Brain microvascular endothelial cell (primary cell): ENCODE results near the gene FAM163B.

Source experiments
- DNase-seq: peaks from one replicate; pipeline ENCODE4 v3.0.0-alpha.2; 2020
- H3K27ac ChIP-seq: fragments of 250-450 bp; sonication (Bioruptor Pico); 2 replicates; pipeline ENCODE4 v1.5.1; 2020; ENCODE audit warnings: mild to moderate bottlenecking, moderate library complexity
- H3K27me3 ChIP-seq: fragments of 250-450 bp; sonication (Bioruptor Pico); replicated peaks from 2 replicates; pipeline ENCODE4 v1.5.1; 2020; ENCODE audit warnings: mild to moderate bottlenecking
- H3K36me3 ChIP-seq: fragments of 250-450 bp; sonication (Bioruptor Pico); replicated peaks from 2 replicates; pipeline ENCODE4 v1.5.1; 2020; ENCODE audit warnings: mild to moderate bottlenecking
- H3K4me3 ChIP-seq: 2 replicates; pipeline ENCODE4 v1.5.1; 2011; ENCODE audit warnings: low read depth, mild to moderate bottlenecking, control low read depth, low read length, moderate library complexity
- CTCF ChIP-seq: IDR thresholded peaks from 2 replicates; pipeline ENCODE4 v1.5.1; 2011; ENCODE audit warnings: low read depth, mild to moderate bottlenecking, moderate library complexity, low read length, control low read depth, inconsistent platforms; ENCODE audit errors: missing control alignments
- in situ Hi-C: cut with HindIII; loops from 2 replicates; pipeline ENCODE4 v1.10.0; 2017; ENCODE audit warnings: low sequenced_read_pairs, low pct_ligation_motif_present

FAM163B gene

GRCh38 chr9:133599470-133600173 lies 9.6 kb downstream of the FAM163B start:
- DNase-seq, result no peak
- Histone ChIP-seq H3K4me3 (no peak overlapping the region), H3K27ac (no peak overlapping the region), H3K36me3 (no peaks in the 10 kb centered on the region), H3K27me3 (no peaks in the 10 kb centered on the region)
- TF ChIP-seq CTCF, result no peak
- in situ Hi-C loops, result no loop called here

GRCh38 chr9:133598978-133599377 lies 10.2 kb downstream of the FAM163B start:
- DNase-seq, result no peak
- Histone ChIP-seq H3K27me3 (no peaks in the 10 kb centered on the region), H3K4me3 (no peak overlapping the region), H3K27ac (no peak overlapping the region), H3K36me3 (no peaks in the 10 kb centered on the region)
- in situ Hi-C loops, result no loop called here
- TF ChIP-seq CTCF, result no peak

- no peaks in the 10 kb centered on the region for H3K36me3 ChIP-seq
- TF ChIP-seq CTCF, result no peak
- DNase-seq, result no peak
- H3K27ac ChIP-seq, result no peak overlapping the region
- in situ Hi-C loops, result no loop called here
- H3K27me3 ChIP-seq, result no peaks in the 10 kb centered on the region
- no peak overlapping the region for H3K4me3 ChIP-seq
Observed at GRCh38 chr9:133597316-133597957, 11.8 kb downstream of the FAM163B start.

- in situ Hi-C loops, result no loop called here
- DNase-seq, result no peak
- H3K4me3 ChIP-seq, result no peak overlapping the region
- no peak overlapping the region for H3K27ac ChIP-seq
- no peak for TF ChIP-seq CTCF
- H3K27me3 ChIP-seq, result no peaks in the 10 kb centered on the region
- no peaks in the 10 kb centered on the region for H3K36me3 ChIP-seq
Observed at GRCh38 chr9:133595910-133596309, 13.3 kb downstream of the FAM163B start.

GRCh38 chr9:133594310-133594709 lies 14.9 kb downstream of the FAM163B start:
- in situ Hi-C loops, result no loop called here
- no peak overlapping the region for H3K4me3 ChIP-seq
- no peak for TF ChIP-seq CTCF
- H3K27ac ChIP-seq, result no peak overlapping the region
- H3K27me3 ChIP-seq, result no peaks in the 10 kb centered on the region
- DNase-seq, result no peak
- no peaks in the 10 kb centered on the region for H3K36me3 ChIP-seq
